Middle frontal gyrus (tissue), 1 donor: Measurements from ENCODE around the gene TBL1X.

Source experiments
- DNase-seq: peaks from one replicate; pipeline ENCODE4 v3.0.0-alpha.2; 2015; ENCODE audit warnings: low spot score; ENCODE audit errors: extremely low spot score

Gene TBL1X

GRCh38 chrX:9619133-9619532 lies 154.3 kb downstream of the TBL1X start:
- DNase-seq, result no peak

DNA sequence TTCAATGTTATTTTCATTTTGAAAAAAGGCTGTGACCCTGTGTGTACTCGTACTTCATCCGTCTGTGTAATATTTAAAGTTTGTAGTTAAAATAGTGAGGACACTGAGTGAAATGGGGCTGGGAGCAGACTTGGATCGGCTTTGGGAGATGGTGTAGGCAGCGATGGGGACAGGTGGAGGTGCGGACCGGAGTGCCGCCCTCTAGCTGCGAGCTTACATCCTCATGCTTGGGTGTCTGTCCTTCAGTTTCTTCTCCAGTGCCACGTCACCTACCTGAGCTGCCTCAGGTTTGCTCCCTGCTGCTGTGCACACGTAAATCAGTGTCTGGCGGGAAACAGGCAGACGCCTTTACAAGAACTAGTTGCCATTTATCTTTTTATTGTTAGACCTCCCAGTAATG lies 154.7 kb downstream of the TBL1X start:
- no peak for DNase-seq

- no peak for DNase-seq
These were observed 157.3 kb downstream of the TBL1X start for GRCh38 chrX:9622128-9622527.

DNA sequence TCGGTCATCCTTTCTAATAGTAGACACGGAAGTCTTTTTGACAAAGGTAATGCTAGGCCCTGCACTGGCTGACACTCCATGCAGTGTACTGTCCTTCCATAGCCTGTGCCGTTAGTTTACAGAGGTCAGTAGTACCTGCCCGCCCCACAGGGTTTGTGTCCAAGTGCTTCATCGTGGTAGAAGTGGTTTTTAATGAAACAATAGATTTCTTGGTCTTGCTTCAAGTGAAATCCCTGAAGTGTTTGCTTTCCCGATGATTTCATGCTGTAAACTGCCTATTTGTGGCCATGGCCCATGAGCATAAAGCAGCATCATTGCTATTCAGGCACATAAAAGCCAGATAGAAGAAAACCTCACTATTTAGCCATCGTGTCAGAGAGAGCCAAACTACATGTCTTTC lies 161.5 kb downstream of the TBL1X start:
- DNase-seq, result no peak

GRCh38 chrX:9627922-9628321 lies 163.1 kb downstream of the TBL1X start:
- DNase-seq, result no peak

DNA sequence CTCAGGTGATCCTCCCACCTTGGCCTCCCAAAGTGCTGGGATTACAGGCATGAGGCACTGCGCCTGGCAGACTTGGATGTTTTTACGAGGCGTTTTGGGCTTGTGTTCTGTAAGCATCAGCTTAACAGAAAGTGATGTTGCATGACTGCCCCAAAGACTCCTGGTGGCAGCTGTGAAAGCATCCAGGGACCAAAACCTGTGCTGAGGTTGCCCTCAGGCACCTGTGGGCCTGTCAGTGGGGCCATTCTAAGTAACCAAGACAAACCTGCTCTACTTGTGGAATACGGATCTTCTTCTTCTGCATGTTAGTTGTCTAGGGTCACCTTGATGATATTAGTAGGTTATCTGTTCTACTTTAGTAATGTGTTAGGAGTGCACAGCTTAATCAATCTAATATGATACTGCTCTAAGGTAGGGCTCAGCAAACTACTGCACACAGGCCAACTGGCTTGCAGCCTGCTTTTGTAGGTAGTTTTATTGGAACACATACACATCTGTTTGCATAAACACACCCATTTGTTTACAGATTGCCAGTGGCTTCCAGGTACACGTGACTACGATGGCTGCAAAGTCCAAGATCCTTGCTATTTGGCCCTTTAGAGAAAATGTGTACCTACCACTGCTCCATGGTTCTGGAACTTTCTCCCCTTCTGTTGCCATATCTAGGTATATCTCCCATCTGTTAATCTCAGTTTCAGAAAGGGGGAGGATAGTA lies 164.1 kb downstream of the TBL1X start:
- DNase-seq, result no peak

DNA sequence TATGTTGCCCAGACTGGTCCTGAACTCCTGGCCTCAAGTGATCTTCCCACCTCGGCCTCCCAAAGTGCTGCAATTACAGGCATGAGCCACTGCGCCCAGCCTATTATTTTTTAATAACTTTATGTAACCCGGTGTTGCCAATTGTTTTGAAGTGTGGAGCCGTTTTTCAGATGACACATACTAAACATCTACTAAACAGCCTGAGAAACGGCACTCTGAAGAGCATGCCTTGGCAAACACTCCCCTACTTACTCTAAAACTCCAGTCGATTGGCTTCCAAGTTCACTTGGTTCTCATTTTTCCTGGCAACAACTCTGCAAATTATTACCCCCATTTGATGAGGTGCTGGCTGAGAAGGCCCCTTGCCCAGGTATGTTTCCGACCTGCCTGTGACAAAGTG lies 169.7 kb downstream of the TBL1X start:
- no peak for DNase-seq

- DNase-seq, result no peak
These were observed 170.5 kb downstream of the TBL1X start for GRCh38 chrX:9635368-9635767.

GRCh38 chrX:9635803-9636202 lies 170.9 kb downstream of the TBL1X start:
- DNase-seq, result no peak

- no peak for DNase-seq
These were observed 174.0 kb downstream of the TBL1X start for GRCh38 chrX:9638871-9639270.

DNA sequence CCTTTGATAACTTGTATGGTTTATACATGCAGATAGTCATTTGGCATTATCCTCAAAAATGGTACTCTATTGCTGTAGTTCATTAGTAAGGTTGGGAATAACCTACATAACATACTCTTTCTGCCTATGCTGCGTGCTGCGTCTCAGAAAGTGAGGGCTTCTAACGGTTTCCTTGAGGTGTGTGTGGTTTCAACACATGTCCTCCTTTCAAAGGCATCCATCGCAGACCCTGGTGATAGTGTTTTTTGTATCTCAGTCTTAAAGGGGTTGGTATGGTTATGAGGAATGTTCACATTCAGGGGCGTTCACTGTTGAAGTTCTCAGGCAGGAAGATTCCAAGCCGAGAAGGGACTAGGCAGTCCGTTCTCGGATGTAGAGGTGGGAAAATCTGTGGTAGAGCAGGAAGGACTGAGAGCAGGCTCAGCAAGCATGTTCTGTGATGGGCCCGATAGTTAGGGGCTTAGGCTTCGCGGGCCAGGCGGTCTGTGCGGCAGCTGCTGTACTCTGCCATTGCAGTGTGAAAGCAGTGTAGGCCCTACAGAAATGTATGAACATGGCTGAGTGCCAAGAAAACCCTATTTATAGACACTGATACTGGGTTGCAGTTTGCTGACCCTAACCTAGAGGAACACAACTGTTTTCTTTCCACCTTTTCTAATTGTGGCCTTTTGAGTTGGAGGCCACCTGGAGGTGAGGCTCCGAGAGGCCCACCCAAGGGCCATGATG lies 177.6 kb downstream of the TBL1X start:
- no peak for DNase-seq

- no peak for DNase-seq
These were observed 178.9 kb downstream of the TBL1X start for GRCh38 chrX:9643807-9644206.

DNA sequence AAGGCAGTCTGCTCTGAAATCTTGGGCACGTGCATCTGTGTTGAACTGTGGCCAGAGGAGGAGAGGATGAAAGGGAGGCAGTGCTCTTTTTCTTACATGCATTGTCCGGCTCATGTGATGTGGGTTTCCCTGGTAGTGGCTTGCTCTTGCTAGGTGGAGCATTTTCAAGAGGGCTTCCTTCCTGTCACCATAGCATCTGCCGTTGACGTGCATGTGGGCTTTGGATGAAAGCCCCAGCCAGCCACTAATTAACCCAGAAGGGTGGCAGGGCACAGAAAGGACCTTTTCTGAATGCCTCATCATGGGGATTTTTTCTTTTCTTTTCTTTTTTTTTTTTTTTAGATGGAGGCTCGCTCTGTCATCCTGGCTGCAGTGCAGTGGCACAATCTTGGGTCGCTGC lies 179.5 kb downstream of the TBL1X start:
- no peak for DNase-seq

GRCh38 chrX:9646471-9647224 lies 181.8 kb downstream of the TBL1X start:
- no peak for DNase-seq

- DNase-seq, result no peak
These were observed 182.6 kb downstream of the TBL1X start for GRCh38 chrX:9647431-9647830.

GRCh38 chrX:9650091-9650490 lies 185.2 kb downstream of the TBL1X start:
- DNase-seq, result no peak

- no peak for DNase-seq
These were observed 186.9 kb downstream of the TBL1X start for GRCh38 chrX:9651737-9652136.

DNA sequence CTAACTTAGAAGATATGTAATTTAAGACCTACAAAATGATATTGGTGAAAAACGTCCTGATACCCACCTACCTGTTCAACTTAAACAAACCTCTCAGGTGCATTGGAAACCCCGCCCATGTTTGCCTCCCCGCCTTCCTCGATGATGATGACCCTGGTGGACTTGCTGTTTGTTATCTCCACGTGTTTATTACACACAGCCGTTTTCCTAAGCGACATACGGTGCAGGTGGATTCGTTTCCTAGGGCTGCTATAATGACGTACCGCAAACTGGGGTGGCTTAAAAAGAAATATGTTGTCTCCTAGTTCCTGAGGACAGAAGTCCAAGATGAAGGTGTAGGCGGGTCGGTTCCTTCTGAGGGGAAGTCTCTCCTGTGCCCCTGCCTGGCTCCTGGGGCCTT lies 190.1 kb downstream of the TBL1X start:
- no peak for DNase-seq

GRCh38 chrX:9656277-9656676 lies 191.4 kb downstream of the TBL1X start:
- DNase-seq, result no peak

DNA sequence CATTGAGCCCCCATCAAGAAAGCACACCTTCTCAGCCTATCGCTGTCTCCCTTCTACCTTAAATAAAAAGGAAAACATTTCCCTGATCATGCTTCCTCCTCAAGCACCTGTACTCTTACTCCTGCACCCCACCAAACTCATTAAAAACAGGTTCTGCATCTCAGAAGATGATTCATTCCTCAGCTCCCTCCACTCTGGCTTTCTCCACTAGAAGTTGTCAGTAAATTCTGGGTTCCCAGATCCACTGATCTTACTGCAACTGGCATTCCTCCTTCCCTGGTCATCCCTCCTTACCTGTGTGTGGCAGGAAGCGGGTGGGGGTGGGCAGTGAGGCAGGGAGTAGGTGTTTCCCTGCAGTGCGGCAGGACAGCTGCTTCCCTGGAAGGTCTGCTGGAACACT lies 192.0 kb downstream of the TBL1X start:
- DNase-seq, result no peak

GRCh38 chrX:9657590-9658256 lies 192.9 kb downstream of the TBL1X start:
- no peak for DNase-seq

GRCh38 chrX:9658409-9658808 lies 193.6 kb downstream of the TBL1X start:
- DNase-seq, result no peak
